HG03066 (cell line): ENCODE results near the gene PNMA6E.

Experiments
- ATAC-seq: cut with Tn5 transposase; IDR thresholded peaks from one replicate; pipeline ENCODE4 v1.9.1; 2021; ENCODE audit warnings: low read depth; ENCODE audit not compliant: unreplicated experiment

The PNMA6E gene

DNA sequence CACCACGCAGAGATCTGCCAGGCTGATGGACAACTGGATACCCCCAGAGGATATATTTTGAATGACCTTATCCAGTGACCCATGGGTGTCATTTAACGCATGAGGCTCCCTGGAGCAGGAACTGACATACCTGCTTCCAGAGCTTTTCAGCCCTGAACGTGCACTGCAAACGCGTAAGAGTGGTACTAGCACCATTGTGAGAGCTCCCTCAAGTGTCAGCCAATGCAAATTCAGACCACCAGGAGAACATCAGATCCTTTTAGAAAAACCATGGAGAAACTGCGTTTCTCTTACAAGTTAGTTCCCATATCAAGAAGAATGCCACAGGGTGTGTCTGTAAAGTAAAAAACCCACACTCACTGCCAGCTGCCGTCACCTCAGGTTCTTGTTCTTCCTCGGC lies 37.4 kb upstream of the PNMA6E start:
- ATAC-seq: no peak

DNA sequence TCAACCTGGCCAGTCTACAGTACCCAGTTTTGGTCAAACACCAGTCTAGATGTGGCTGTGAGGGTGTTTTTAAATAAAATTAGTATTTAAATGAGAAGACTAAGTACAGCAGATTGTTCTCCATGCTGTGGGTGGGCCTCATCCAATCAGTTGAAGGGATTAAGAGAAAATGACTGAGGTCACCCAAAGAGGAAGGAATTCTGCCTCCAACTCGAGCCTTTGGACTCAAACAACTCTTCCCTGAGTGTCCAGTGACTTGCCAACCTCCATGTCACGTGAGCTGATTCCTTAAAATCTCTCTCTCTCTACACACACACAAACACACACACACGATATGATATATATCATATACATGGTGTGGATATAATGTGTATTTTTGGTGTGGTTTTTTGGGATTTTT lies 34.7 kb upstream of the PNMA6E start:
- ATAC-seq: no peak

DNA sequence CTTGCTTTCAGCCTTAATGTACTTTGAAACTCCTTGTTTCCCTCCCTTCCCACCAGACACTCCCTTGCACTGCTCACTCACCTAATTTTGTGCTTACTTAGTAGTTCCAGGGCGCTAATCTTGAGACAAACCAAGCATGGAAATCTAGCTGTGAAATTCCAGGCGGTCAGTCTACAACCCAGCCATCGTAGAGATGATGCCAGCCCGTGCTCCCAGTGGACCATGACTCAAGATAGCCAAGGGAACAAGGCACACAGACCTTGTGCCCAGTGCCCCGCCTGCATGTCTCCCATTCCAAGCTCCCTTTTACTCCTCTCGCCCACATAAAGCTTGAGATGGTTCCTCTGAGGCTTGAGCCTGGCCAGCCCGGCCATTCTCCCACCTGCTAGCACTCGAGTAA lies 33.7 kb upstream of the PNMA6E start:
- no peak for ATAC-seq

DNA sequence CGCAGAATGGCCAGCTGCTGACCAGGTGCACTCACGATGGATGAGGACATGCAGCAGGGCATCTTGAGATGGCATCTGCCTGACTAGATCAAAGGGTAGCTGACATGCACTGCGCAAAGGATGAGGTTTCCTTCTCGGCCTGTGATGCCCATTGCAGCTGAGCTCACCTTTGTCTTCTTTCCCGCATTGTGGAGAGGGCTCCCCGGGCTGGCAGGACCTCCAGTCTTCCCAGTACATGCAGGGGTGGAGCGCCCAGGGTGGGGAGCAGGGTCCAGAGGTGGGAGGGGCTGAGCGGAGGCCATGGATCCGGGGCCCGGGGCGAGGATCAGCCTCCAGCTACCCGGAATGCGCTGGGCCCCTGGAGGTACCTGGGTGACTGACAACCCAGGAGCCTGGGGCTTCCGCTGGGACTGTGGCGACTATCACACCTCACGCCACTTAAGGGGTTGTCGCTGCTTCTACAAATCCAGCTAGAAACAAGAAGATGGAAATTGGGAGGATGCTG lies 32.7 kb upstream of the PNMA6E start:
- no peak for ATAC-seq

DNA sequence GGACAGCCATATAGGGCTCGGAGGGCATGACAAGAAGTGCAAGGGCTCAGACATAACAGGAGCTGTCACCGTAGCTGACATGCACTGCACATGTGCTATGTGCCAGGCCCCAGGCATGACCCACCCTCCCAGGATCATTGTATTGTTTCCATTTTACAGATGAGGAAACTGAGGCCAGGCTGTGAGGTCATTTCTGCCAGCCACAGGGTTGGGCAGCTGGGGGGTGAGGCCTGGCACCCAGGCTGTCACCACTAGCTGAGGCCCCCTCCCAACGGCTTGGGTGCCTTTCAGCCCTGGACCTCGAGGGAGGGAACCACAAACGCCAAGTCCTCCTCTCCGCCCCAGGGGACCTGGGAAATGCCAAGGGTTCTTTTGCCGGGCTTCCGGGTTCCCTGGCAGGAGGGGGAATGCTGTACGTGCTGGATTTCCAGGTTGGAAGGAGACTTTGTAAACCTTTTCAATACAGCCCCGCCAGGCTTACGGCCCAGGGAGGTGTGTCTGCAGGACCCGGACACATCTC lies 32.1 kb upstream of the PNMA6E start:
- no peak for ATAC-seq

DNA sequence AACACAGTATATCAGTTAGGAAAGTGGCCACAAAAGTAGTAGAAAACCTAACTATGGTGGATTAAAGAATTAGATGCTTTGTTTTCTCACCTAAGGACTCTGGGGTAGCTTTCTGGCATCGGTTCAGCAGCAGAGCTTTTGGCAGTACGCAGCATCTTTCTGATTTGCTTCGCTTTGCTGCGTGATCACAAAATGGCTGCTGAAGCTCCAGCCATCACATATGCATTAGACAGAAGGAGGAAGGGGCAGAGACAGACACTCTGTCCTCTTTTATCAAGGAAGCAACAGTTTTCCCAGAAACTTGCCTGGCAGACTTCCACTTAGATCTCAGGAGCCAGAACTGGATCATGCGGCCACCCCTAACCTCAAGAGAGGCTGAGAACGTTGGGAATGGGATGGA lies 29.6 kb upstream of the PNMA6E start:
- no peak for ATAC-seq

DNA sequence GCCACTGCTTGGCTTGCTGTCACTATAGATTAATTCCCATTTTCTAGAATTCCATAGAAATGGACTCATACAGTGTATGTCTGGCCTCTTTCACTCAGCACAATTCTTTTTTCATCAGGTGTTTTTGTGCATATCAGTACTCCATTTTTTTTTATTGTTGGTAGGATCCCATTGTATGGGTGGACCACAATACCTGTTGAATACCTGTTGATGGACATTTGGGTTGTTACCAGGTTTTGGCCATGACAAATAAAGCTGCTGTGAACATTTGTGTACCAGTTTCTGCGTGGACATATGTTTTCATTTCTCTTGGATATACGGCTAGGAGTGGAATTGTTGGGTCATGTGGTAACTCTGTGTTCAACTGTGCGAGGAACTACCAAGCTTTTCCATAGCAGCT lies 25.1 kb upstream of the PNMA6E start:
- ATAC-seq: no peak

DNA sequence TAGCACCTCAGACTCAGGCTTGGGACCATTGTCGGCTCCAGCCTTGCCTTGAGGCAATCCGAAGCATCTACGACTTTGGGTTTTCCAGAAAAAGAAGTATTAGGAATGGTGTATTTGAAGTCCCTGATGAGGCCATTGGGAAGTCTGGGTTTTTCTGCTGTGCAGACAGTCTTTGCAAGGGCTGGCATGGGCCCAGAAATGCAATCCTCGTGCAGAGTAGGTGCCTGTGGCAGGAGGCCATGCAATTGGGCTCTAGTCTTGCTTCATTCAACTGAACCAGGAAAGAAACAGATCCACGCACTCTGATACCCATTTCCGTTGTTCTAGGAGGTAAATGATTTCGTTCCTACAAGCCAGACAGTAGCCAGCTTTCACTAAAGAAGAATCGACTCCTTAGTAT lies 22.5 kb upstream of the PNMA6E start:
- ATAC-seq: no peak

DNA sequence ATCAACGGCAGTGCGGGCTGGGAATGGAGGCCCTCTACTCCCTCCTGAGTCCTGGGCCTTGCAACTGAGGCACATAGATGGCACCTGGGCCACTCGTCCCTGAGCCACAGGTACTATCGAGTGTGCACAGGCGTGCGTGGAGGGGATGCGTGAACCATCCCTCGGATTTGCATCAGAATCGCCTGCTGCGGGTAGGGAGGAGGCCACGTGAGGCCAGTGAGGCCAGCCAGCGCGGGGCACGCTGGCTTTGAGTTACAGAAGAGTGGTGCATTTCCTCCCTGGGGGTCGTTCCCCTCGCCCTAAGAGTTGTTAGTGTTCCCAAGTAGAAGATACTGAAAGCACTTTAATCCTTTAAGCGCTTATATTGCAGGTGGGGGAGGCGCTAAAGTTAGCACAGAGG lies 20.7 kb upstream of the PNMA6E start:
- no peak for ATAC-seq

DNA sequence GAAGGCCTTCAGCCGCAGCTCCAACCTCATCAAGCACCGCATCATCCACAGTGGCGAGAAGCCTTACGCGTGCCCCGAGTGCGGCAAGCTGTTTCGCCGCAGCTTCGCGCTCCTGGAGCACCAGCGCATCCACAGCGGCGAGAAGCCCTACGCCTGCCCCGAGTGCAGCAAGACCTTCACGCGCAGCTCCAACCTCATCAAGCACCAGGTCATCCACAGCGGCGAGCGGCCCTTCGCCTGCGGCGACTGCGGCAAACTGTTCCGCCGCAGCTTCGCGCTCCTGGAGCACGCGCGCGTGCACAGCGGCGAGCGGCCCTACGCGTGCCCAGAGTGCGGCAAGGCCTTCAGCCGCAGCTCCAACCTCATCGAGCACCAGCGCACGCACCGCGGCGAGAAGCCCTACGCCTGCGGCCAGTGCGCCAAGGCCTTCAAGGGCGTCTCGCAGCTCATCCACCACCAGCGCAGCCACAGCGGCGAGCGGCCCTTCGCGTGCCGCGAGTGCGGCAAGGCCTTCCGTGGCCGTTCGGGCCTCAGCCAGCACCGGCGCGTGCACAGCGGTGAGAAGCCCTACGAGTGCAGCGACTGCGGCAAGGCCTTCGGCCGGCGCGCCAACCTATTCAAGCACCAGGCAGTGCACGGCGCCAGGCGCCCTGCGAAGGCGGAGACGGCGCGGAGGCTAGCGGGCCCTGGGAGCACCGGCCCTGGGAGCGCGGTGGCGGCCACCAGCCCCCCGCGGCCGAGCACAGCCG lies 19.9 kb upstream of the PNMA6E start:
- no peak for ATAC-seq

DNA sequence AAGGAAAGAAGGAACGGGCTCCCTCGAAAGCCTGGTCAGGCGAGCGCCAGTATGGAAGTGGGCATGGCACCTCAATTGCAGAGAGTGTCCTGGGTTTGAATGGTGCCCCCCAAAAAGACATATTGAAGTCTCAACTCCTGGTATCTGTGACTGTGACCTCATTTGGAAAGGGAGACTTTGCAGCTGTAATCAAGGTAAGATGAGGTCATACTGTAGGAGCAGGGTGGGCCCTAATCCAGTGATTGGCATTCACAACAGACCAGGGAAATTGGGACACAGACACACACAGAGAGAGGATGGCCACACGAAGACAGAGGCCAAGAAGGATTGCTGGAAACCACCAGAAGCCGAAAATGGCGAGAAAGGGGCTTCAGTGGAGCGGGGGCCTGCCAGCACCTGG lies 16.5 kb upstream of the PNMA6E start:
- no peak for ATAC-seq

DNA sequence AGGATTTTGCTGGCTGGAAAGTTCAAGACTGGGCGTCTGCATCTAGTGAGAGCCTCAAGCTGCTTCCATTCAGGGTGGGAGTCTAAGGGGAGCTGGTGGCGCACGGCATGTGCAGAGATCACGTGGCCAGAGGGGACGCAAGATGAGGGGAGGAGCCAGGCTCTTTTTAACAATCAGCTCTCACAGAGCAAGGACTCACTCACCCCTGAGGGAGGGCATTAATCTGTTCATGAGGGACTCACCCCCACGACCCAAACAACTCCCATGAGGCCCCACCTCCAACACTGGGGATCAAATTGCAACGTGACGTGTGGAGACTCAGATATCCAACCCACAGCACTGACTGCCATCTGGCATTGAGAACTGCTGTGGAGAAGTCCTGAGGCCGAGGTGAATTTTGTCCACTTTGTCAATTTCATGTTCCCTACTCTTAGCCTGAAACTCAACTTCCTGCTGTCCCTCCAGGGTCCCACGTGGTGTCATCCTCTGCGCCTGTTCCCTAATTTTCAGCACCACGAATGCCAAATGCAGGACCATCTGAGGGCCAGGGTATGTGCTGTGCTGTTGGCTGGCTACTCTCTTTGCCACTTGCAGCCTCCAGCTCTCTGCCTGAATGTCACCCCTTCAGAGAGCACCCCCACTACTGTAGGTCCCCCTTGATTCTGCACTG lies 15.8 kb upstream of the PNMA6E start:
- no peak for ATAC-seq

DNA sequence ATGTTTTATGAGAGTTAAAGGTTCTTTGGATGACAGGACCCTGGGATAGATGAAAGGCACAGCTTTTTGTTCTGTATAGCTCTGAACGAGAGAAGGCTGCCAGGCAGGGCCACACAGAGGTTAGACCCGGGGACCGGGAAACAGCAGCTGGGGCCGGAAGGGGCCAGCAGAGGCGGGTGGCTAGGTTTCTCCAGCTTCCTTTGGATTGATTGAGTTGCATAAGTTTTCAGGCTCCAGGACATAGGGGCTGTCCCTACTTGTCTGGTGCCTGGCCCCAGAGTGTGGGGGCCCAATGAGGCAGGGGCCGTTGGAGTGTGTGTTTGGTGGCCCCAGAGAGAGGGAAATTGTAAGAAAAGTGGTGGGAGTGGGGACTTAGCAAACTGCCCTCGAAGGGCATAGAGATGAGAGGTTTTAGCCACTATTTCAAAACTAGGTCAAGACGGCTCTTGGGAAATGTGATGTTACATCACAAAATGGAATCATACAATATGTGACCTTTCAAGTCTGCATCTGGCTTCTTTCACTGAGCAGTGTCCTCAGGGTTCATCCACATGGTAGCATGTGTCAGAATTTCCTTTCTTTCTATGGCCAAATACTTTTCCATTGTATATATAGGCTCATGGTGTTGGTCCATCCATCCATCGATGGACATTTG lies 13.8 kb upstream of the PNMA6E start:
- ATAC-seq: no peak

DNA sequence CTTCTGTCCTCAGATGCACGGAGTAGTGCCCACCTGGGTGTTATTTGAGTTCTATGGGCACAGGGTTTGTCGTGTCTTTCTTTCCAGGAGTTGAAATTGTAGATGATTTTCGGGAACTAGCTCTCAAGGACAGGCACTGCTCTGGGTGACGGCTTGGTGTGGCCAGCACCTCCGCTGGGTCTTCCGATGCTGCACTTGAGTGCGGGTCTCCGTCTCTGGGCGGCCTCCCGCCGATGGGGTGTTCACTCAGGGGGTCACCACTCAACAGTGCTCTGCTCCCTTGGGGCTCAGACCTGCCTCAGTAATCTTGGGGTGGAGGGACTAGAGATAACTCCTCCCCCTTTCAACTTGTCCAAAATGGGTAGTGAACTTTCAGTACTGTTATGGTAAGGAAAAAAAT lies 12.6 kb upstream of the PNMA6E start:
- ATAC-seq: no peak

DNA sequence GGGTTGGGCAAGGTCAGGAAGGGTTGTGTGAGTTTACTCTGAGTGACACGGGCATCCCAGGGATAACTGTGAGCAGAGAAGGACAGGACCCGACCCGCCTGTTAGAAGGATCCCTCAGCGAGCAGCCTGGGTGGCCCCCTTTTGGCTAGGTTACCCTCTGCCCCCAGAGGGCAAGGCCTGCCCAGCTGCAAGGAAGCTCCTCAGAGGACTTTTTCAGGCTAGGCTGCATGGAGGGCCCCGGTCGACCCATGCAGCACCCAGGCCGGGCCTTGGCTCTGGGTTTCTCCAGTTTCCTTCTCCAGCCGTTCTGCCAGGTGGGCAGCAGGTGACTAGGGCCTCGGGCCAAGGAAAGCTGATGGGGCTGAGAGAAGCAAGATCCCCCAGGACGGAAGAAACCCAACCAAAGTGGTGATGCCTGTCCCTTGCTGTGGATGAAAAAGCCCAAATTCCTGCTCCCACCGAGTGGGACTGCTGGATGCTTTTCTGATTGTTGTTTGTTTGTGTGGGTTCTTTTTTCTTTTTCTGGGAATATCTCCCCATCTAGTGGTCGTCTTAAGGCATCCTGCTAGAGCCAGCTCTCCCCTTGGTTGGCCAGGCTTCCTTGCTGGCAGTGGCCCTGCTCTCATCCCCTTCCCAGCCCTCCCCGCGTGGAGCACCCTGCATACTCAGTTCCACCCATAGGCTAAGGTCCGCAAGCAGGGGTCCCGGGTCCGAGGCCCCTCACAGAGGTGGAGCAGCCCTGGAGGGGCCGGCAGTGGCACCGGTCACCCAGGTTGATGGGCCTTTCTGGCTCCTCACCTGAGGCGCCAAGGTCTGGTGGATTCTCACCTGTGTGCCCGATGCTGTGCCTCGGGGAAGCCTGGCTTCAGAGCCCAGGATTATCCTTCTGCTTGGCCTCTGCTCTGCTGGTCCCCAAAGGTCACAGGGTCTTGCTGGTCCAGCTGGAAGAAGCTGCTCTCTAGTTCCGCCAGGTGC lies 11.9 kb upstream of the PNMA6E start:
- ATAC-seq: no peak

DNA sequence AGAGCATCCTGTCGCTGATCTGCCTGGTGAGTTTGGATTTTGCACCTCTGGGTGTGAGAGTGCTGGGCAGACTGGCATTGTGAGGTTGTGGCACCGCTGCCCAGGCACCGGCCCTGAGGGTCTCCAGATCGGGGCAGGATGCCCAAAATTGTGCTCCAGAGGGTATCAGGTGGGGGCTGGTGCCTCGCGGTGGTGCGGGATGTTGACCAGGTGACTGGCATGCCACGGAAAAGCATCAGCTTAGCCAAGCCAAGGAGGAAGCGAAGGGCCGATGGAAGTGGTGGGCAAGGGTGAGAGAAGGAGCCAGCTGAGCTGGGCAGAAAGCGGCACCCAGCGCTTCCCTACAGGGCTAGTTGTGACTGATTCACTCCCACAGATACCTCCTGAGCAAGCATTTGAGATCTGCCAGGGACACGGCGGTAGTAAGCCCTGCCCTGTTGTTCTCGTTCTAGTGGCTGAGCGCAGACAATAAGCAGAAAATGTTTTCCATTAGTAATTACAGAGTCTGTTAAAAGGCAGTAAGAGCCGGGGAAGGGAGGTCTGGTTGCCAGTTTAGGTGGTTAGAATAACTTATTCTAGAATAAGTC lies 10.9 kb upstream of the PNMA6E start:
- no peak for ATAC-seq

DNA sequence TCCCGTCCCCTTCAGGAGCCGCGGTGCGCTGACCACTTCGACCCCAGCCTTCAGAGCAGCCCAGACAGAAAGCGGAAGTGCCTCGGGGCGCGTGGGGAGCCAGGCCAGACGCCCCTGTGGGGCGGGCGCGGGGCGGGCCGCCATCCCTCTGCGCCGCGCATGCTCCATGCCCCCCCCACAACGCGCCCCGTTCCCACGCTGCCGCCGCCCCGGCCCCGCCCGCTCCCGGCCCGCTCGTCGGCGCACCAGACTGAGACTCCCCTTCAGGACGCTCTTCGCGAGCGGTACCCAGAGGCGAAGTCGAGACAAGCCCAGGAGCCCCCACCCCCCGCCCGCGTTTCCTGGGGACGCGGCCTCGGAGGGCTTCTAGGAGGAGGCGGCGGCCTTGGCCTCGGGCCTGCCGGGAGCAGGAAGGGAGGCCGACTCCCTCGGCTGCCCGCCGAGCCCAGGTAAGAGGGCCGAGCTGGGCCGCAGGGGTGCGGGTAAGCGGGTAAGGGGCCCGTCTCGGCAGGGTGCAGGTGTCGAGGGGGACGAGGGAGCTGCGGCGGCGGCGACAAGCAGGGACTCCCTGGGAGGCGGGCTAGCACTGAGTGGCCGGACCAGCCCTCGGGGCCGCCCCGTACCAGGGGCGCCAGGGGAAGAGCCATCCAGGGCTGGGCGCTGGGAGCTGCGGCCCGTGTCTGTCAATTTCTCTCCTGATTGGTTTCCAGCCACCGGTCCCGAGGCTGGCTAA lies 10.3 kb upstream of the PNMA6E start, which contains the start of gene ZFP92:
TSS of gene ZFP92 (plus strand) at position 218 of the 733 bp plus-strand sequence. CDS start 6,851 bp downstream, outside the sequence.
- peak; percentile 77 for ATAC-seq

DNA sequence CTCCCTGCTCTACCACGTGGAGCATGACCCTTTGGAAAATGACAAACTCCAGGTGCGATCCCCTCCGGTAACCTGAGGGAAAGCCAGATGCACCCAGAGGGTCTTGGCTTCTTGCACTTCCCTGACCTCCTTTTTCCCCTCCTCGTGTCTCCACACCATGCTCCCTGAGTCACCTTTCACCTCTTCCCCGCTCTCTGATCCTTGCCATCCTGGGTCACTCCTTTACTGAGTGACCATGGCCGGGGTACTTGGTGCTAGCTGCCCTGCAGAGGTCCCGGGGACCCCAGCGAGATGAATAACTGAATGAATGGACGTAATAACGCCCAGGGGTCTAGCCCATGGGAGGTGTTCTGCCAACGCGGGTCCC lies 9.7 kb upstream of the PNMA6E start:
- ATAC-seq: no peak

DNA sequence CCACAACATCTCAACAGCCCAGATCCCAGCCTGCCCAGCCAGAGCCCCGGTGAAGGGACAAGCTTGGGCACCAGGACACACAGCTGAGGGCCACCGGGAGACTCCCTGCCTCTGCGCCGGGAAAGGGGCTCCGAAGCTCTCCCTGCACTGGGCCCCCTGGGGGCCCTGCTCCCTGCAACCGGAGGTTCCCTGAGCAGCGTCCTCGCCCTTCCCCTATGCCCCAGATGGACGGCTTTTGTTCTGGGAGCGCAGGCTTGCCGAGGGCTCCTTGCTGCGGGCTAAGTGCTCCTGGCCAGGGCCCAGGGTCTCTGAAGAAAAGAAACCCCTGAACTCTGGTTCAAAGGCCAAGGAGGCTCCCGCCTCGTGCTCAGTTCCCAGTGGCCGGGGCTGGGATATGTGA lies 9.2 kb upstream of the PNMA6E start:
- no peak for ATAC-seq
